Right cardiac atrium (tissue), 5 donors: ENCODE measurements around the gene RNU4-1. TPM values are rescaled to one million over a fixed set of nuclear protein-coding genes. Genes with fewer than 3 reads are reported as not detected.
A peak's percentile ranks its signal among the peaks of the same experiment; 100 is the strongest.

Experiments used
- ATAC-seq, 2 donors: fragments of 200-7000 bp; cut with Tn5 transposase; one replicate each; pipeline versions ENCODE4 v1.8.0 to v1.9.1; 2020; ENCODE audit warnings: moderate library complexity in 2 of 2, mild to moderate bottlenecking in 1 of 2
- DNase-seq, 3 donors: peaks; one replicate each; pipeline ENCODE4 v3.0.0-alpha.2; 2020
- H3K27ac ChIP-seq: one replicate; pipeline ENCODE4 v1.5.1; 2013; ENCODE audit warnings: mild to moderate bottlenecking, low read length, control low read depth, moderate library complexity
- H3K27me3 ChIP-seq: one replicate; pipeline ENCODE4 v1.6.1; 2013; ENCODE audit not compliant: control insufficient read depth, insufficient read depth
- H3K4me1 ChIP-seq: one replicate; pipeline ENCODE4 v1.6.1; 2013; ENCODE audit warnings: low read length; ENCODE audit not compliant: control insufficient read depth, insufficient read depth
- H3K4me3 ChIP-seq: one replicate; pipeline ENCODE4 v1.5.1; 2013; ENCODE audit warnings: low read length, control low read depth
- H3K9me3 ChIP-seq: one replicate; pipeline ENCODE4 v1.6.1; 2013; ENCODE audit warnings: low read length; ENCODE audit not compliant: control insufficient read depth
- WGBS: extraction: QIAGEN DNeasy Blood & Tissue Kit; methylation state at CpG from one replicate; pipeline ENCODE4 v1.1.7; 2013; 5-methylcytosine and 5-hydroxymethylcytosine counted together
- intact Hi-C, 4 donors: fragments of 100-400 bp; cut with DNase I; formaldehyde crosslinking; loops; one replicate each; pipeline versions ENCODE4 v1.11.0 to v1.14.0; 2022 to 2023
- polyA plus RNA-seq: library from polyadenylated mRNA; stranded (reverse); fragments of 200-250 nt; gene quantifications from one replicate; pipeline ENCODE4 v1.2.3, GENCODE V29; 2013
- total RNA-seq, 4 donors: library from RNA; stranded (reverse); fragmentation: NEBNext Ultra II Directional; extraction: Animal tissue kit (Norgen Biotek cat#: 25700); gene quantifications; one replicate each; pipeline ENCODE4 v1.2.1, GENCODE V29; 2021
- donor health status: healthy with polysubstance abuse.
- donor health status: DM: no; HTN: yes; CAD: no.
- donor health status: DM: no; HTN: no; CAD: no.
- donor health status: DM: no; HTN: yes; CAD: no; lungs with severe emphysema.
- donor health status: DM: yes; HTN: yes; CAD: no.

The RNU4-1 gene
- total and polyA plus RNA-seq, 5 donors: 1,094 to 5,230 (median 2,674) TPM; not detected in 1

DNA sequence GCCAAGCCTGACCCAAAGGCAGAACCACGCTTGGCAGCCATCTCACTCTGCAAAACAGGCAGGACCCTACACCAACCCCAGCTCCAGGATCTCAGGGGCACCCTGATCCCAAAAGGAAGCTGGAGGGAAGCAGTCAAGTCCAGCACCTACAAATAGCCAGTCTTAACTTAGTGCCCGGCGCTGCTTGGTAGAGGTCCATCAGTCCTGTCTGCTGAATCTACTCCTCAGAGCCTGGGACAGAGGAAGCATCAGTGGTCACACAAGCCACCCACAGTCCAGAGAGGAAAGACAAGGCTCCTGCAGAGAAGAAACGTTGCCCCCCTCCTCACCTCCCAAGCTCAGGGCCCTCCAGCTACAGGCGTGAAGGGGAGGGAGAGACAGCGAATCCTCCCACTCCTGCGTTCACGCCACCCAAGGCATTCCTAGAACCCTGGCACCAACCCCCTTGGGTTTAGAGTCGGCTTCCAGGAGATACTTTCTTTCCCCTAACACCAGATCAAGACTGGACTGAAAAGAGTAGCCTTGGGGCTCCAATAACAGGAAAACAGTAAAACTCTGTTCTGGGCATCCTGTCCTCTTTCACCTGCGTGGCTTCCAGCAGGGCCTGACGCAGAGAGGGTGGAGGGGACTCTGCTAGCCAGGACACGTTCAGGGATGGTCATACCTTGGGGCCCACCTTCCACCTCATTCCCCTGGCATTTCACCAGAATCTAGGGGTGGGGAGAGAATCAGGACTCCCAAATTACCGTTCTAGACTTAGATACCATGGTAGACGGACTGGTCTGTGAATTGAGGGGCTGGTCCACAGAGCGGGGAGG is 28.7 kb downstream of the RNU4-1 start:
- ATAC-seq (peak; percentile 6 to 40), DNase-seq (peak in 2 of 3 donors; percentile 16 to 54)
- H3K9me3 ChIP-seq: no peaks in the 10 kb centered on the region
- intact Hi-C loops: loop anchor here in 2 of 4 donors (2.0 kb wide), 1 partner anchor 35 kb away; no protein-coding TSS in a partner anchor
- peak overlapping the region; percentile 95 for H3K27ac ChIP-seq
- H3K27me3 ChIP-seq: no peaks in the 10 kb centered on the region
- peak overlapping the region; percentile 96 for H3K4me3 ChIP-seq
- H3K4me1 ChIP-seq: peaks cover 18% of the 10 kb centered on the region
- 17% methylated on average over 15 of the region's 15 CpGs for WGBS

DNA sequence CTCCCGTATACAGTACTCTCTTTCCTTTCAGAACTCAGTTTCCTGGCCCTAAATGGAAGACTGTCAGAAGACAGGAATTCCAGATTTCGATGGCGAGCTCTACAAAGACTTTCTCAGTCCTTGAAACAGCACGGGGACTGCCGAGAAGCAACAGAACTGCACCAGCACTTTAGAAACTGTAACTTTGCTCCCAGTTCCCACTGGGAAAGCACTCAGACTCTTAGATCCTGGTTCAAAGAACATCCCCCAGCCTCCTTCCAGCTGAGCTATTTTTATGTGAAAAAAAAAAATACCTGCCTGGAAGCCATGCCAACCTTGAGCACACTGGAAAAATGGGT is 29.3 kb downstream of the RNU4-1 start:
- H3K27ac ChIP-seq: peak overlapping the region; percentile 95
- 15% methylated on average over 5 of the region's 5 CpGs for WGBS
- peaks cover 18% of the 10 kb centered on the region for H3K4me1 ChIP-seq
- intact Hi-C loops: loop anchor here in 2 of 4 donors (2.0 kb wide), 1 partner anchor 35 kb away; no protein-coding TSS in a partner anchor
- no peak for DNase-seq
- no peak for ATAC-seq
- no peaks in the 10 kb centered on the region for H3K27me3 ChIP-seq
- peak overlapping the region; percentile 96 for H3K4me3 ChIP-seq
- no peaks in the 10 kb centered on the region for H3K9me3 ChIP-seq

DNA sequence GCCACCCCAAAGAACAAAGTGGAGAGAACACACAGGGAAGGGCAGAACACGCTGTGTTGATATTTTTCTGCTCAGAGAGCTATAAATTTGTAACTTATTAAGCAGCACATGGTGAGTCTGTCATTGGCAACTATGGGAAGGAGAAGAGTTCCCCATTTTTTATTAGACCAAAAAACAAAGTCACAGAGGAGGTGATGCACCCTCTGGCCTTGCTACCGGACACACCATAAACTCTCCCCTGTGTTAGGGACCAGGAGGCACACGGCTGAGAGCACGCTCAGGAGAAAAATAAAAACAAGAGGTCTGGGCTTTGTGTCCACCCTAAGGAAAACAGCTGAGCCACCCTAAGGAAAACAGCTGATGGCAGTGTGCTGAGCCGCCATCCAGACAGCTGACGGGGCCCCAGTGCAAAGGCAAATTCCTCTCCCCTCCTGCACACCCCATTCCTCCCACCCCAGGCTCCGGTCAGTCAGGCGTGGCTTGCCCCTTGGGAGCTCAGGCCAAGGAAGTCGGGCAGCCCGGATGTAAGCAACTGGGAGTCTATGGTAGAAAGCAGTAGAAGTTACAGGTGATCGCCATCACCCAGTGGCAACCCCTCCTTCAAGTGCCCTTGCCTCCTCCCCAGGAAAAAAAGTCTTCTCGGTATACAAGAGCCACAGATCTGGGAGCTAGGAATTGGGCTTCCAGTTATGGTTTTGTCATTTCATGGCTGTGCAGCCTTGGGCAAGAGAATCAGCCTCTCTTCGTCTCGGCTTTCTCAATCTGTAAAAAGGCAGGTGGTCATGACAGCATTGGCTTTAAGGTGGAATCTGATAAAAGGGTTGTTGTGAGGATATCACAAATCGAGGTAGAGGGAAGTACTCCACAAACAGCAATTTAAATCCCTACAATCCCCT is 29.9 kb downstream of the RNU4-1 start:
- Histone ChIP-seq H3K4me3 (peak overlapping the region; percentile 96), H3K27ac (peak overlapping the region; percentile 95), H3K9me3 (no peaks in the 10 kb centered on the region), H3K27me3 (no peaks in the 10 kb centered on the region), H3K4me1 (peaks cover 21% of the 10 kb centered on the region)
- WGBS: 16% methylated on average over 15 of the region's 15 CpGs
- DNase-seq: peak; percentile 63 to 80 (median 75)
- intact Hi-C loops: no loop called here
- peak; percentile 23 to 39 for ATAC-seq

GRCh38 chr12:120261951-120262851 is 30.8 kb downstream of the RNU4-1 start:
- no peaks in the 10 kb centered on the region for H3K27me3 ChIP-seq
- intact Hi-C loops: no loop called here
- peaks cover 28% of the 10 kb centered on the region for H3K4me1 ChIP-seq
- H3K9me3 ChIP-seq: no peaks in the 10 kb centered on the region
- peak overlapping the region; percentile 96 for H3K4me3 ChIP-seq
- WGBS: 47% methylated on average over 10 of the region's 10 CpGs
- ATAC-seq: peak in 1 of 2 donors; percentile 17
- DNase-seq: peak in 1 of 3 donors; percentile 62
- peak overlapping the region; percentile 95 for H3K27ac ChIP-seq

- ATAC-seq: no peak
- intact Hi-C loops: no loop called here
- no peak for DNase-seq
- Histone ChIP-seq H3K27ac (peak overlapping the region; percentile 24), H3K4me1 (peaks cover 36% of the 10 kb centered on the region), H3K4me3 (no peak overlapping the region), H3K9me3 (no peaks in the 10 kb centered on the region), H3K27me3 (no peaks in the 10 kb centered on the region)
- 93% methylated on average over 5 of the region's 5 CpGs for WGBS
These were observed 32.4 kb downstream of the RNU4-1 start for GRCh38 chr12:120260607-120261006.

DNA sequence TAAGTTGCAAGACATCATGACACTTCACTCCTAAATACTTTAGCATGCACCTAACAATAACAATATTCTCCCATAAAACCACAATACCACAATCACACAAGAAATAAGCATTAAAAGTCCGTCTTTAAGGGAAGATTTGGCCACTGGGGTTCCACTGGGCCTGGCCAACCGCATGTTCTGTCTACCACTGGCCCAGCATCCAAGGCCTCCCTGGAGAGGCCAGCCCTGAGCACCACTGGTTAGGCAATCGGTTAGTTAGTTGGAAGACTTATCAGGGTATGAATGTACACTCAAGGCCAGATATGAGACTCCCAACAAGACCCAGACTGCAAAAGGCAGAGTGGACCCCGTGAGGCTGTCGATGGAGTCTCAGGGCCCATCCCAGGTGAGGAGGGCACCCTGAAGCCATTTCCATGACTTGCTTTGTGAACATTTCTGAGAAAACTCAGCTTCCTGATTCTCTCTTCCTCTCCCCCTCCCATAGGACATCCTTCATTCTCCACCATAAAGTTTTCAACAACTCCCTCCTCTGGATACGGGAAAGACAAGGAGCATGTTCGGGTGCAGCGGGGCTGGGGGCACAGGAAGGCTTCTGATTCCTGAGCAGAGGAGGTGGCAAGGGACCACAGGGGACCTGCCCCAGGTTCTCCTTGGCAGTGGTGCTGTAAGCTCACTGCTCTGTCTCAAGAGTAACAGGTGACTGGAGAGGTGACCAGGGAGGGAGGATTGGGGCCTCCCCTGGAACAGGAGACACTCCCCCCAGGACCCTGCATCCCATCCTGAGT is 33.4 kb downstream of the RNU4-1 start:
- Histone ChIP-seq H3K27me3 (no peaks in the 10 kb centered on the region), H3K27ac (peak overlapping the region; percentile 56), H3K4me1 (peaks cover 36% of the 10 kb centered on the region), H3K4me3 (no peak overlapping the region), H3K9me3 (no peaks in the 10 kb centered on the region)
- intact Hi-C loops: no loop called here
- 65% methylated on average over 8 of the region's 8 CpGs for WGBS
- DNase-seq (peak; percentile 70 to 89 (median 82)), ATAC-seq (peak; percentile 19 to 64)

GRCh38 chr12:120258323-120258896 is 34.6 kb downstream of the RNU4-1 start:
- ATAC-seq (no peak), DNase-seq (no peak)
- 85% methylated on average over 5 of the region's 5 CpGs for WGBS
- Histone ChIP-seq H3K27ac (peak overlapping the region; percentile 88), H3K9me3 (no peaks in the 10 kb centered on the region), H3K27me3 (no peaks in the 10 kb centered on the region), H3K4me1 (peaks cover 34% of the 10 kb centered on the region), H3K4me3 (no peak overlapping the region)
- intact Hi-C loops: no loop called here

DNA sequence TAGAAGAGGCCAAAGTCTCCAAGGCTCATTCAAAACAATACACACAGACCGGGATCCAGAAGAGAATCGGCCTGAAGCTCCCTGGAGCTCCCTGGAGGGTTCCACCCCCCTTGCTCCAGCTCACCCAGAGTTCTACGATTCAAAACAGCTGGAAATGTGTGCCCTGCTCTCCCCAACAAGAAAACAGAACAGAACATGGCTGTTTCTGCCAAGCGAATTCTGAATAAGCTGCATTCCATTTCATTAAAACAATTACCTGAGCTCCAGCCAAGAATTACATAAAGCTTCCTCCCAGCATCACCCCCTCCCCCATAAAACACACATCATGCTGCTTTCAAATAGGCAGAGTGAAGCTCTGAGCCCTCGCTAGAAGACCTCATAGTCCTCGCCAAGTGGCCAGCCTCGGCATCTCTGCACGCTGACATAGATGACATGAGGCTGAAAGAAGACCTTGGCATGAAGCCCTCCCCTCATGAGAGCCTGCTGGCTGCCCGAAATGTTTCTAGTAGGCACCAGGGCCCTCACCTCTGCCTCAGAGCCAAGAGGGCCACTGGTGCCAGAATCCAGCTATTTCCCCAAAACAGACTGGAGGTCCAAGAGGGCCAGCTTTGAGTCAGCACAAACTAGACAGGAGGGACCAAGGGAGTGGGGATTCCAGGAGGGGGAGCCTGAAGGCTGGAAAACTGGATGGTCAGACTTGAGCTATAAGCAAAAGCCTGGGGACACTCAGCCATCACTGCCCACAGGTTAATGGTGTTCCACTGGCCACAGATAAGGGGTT is 35.8 kb downstream of the RNU4-1 start:
- intact Hi-C loops: no loop called here
- H3K4me1 ChIP-seq: peaks cover 34% of the 10 kb centered on the region
- no peak overlapping the region for H3K4me3 ChIP-seq
- H3K27me3 ChIP-seq: no peaks in the 10 kb centered on the region
- H3K27ac ChIP-seq: peak overlapping the region; percentile 95
- ATAC-seq (peak; percentile 82 to 84), DNase-seq (peak; percentile 70 to 86 (median 85))
- no peaks in the 10 kb centered on the region for H3K9me3 ChIP-seq
- WGBS: 12% methylated on average over 9 of the region's 9 CpGs

- intact Hi-C loops: no loop called here
- H3K4me1 ChIP-seq: peaks cover 40% of the 10 kb centered on the region
- DNase-seq (peak in 1 of 3 donors; percentile 14), ATAC-seq (peak in 1 of 2 donors; percentile 47)
- H3K4me3 ChIP-seq: no peak overlapping the region
- H3K27me3 ChIP-seq: no peaks in the 10 kb centered on the region
- H3K27ac ChIP-seq: peak overlapping the region; percentile 60
- H3K9me3 ChIP-seq: no peaks in the 10 kb centered on the region
- WGBS: 62% methylated on average over 7 of the region's 7 CpGs
These were observed 38.2 kb downstream of the RNU4-1 start for GRCh38 chr12:120254809-120255208.
